Rectal smooth muscle tissue (tissue), 1 donor: ENCODE measurements around the gene MMP7.

Experiments used
- H3K27ac ChIP-seq: one replicate; pipeline ENCODE4 v1.7.0; 2013; ENCODE audit warnings: low read depth, low read length, inconsistent platforms
- H3K27me3 ChIP-seq: one replicate; pipeline ENCODE4 v1.7.0; 2013; ENCODE audit warnings: low read length; ENCODE audit not compliant: control insufficient read depth, insufficient read depth
- H3K36me3 ChIP-seq: one replicate; pipeline ENCODE4 v1.7.0; 2013; ENCODE audit warnings: low read length; ENCODE audit not compliant: control insufficient read depth, insufficient read depth
- H3K4me1 ChIP-seq: one replicate; pipeline ENCODE4 v1.7.0; 2013; ENCODE audit warnings: low read length; ENCODE audit not compliant: control insufficient read depth, insufficient read depth
- H3K4me3 ChIP-seq: one replicate; pipeline ENCODE4 v1.7.0; 2013; ENCODE audit warnings: low read length
- H3K9ac ChIP-seq: one replicate; pipeline ENCODE4 v1.7.0; 2013; ENCODE audit warnings: low read length

MMP7 gene

GRCh38 chr11:102528618-102529017 lies 1.9 kb downstream of the MMP7 start:
- Histone ChIP-seq H3K27ac (no peak overlapping the region), H3K9ac (no peak overlapping the region), H3K36me3 (no peaks in the 10 kb centered on the region), H3K4me1 (no peaks in the 10 kb centered on the region), H3K27me3 (no peaks in the 10 kb centered on the region), H3K4me3 (no peak overlapping the region)

GRCh38 chr11:102527684-102528083 lies 2.9 kb downstream of the MMP7 start:
- H3K9ac ChIP-seq, result no peak overlapping the region
- H3K4me1 ChIP-seq, result no peaks in the 10 kb centered on the region
- H3K36me3 ChIP-seq, result no peaks in the 10 kb centered on the region

GRCh38 chr11:102527041-102527440 lies 3.5 kb downstream of the MMP7 start:
- no peak overlapping the region for H3K27ac ChIP-seq

More at GRCh38 chr11:102527684-102528083, 2.9 kb downstream of the MMP7 start:
- no peak overlapping the region for H3K27ac ChIP-seq
- H3K4me3 ChIP-seq, result no peak overlapping the region
- H3K27me3 ChIP-seq, result no peaks in the 10 kb centered on the region

GRCh38 chr11:102523887-102524286 lies 6.7 kb downstream of the MMP7 start:
- H3K27ac ChIP-seq, result no peak overlapping the region
- H3K27me3 ChIP-seq, result no peaks in the 10 kb centered on the region
- no peaks in the 10 kb centered on the region for H3K4me1 ChIP-seq

More at GRCh38 chr11:102527041-102527440, 3.5 kb downstream of the MMP7 start:
- Histone ChIP-seq H3K36me3 (no peaks in the 10 kb centered on the region), H3K4me1 (no peaks in the 10 kb centered on the region), H3K27me3 (no peaks in the 10 kb centered on the region), H3K9ac (no peak overlapping the region), H3K4me3 (no peak overlapping the region)

GRCh38 chr11:102523189-102523570 lies 7.4 kb downstream of the MMP7 start:
- H3K36me3 ChIP-seq, result no peaks in the 10 kb centered on the region
- H3K27me3 ChIP-seq, result no peaks in the 10 kb centered on the region
- H3K4me3 ChIP-seq, result no peak overlapping the region
- no peak overlapping the region for H3K27ac ChIP-seq
- H3K9ac ChIP-seq, result no peak overlapping the region
- H3K4me1 ChIP-seq, result no peaks in the 10 kb centered on the region

More at GRCh38 chr11:102523887-102524286, 6.7 kb downstream of the MMP7 start:
- H3K4me3 ChIP-seq, result no peak overlapping the region
- no peaks in the 10 kb centered on the region for H3K36me3 ChIP-seq
- no peak overlapping the region for H3K9ac ChIP-seq

GRCh38 chr11:102522312-102523188 lies 8.0 kb downstream of the MMP7 start:
- H3K4me1 ChIP-seq, result no peaks in the 10 kb centered on the region
- no peak overlapping the region for H3K4me3 ChIP-seq
- no peak overlapping the region for H3K27ac ChIP-seq
- H3K9ac ChIP-seq, result no peak overlapping the region
- no peaks in the 10 kb centered on the region for H3K36me3 ChIP-seq
- no peaks in the 10 kb centered on the region for H3K27me3 ChIP-seq

GRCh38 chr11:102521121-102521520 lies 9.4 kb downstream of the MMP7 start:
- H3K27ac ChIP-seq, result no peak overlapping the region
- no peaks in the 10 kb centered on the region for H3K4me1 ChIP-seq
- no peaks in the 10 kb centered on the region for H3K36me3 ChIP-seq
- no peak overlapping the region for H3K4me3 ChIP-seq
- H3K9ac ChIP-seq, result no peak overlapping the region
- H3K27me3 ChIP-seq, result no peaks in the 10 kb centered on the region

GRCh38 chr11:102520514-102520913 lies 10.0 kb downstream of the MMP7 start:
- no peak overlapping the region for H3K4me3 ChIP-seq
- no peaks in the 10 kb centered on the region for H3K4me1 ChIP-seq
- no peaks in the 10 kb centered on the region for H3K27me3 ChIP-seq
- no peak overlapping the region for H3K27ac ChIP-seq
- H3K36me3 ChIP-seq, result no peaks in the 10 kb centered on the region
- H3K9ac ChIP-seq, result no peak overlapping the region

- Histone ChIP-seq H3K27me3 (no peaks in the 10 kb centered on the region), H3K4me1 (peaks cover 3% of the 10 kb centered on the region), H3K9ac (no peak overlapping the region), H3K27ac (no peak overlapping the region), H3K4me3 (no peak overlapping the region), H3K36me3 (no peaks in the 10 kb centered on the region)
Observed at GRCh38 chr11:102518296-102519094, 12.1 kb downstream of the MMP7 start.

GRCh38 chr11:102517670-102518069 lies 12.9 kb downstream of the MMP7 start:
- H3K27me3 ChIP-seq, result no peaks in the 10 kb centered on the region
- peaks cover 3% of the 10 kb centered on the region for H3K4me1 ChIP-seq
- H3K27ac ChIP-seq, result no peak overlapping the region
- H3K4me3 ChIP-seq, result no peak overlapping the region
- no peak overlapping the region for H3K9ac ChIP-seq
- H3K36me3 ChIP-seq, result no peaks in the 10 kb centered on the region

GRCh38 chr11:102516179-102516578 lies 14.4 kb downstream of the MMP7 start:
- Histone ChIP-seq H3K4me3 (no peak overlapping the region), H3K9ac (no peak overlapping the region), H3K27me3 (no peaks in the 10 kb centered on the region), H3K27ac (no peak overlapping the region), H3K36me3 (no peaks in the 10 kb centered on the region), H3K4me1 (peaks cover 3% of the 10 kb centered on the region)

GRCh38 chr11:102513869-102514268 lies 16.7 kb downstream of the MMP7 start:
- H3K9ac ChIP-seq, result no peak overlapping the region

More at GRCh38 chr11:102513869-102514268, 16.7 kb downstream of the MMP7 start:
- H3K36me3 ChIP-seq, result no peaks in the 10 kb centered on the region
- H3K27me3 ChIP-seq, result no peaks in the 10 kb centered on the region
- H3K4me3 ChIP-seq, result no peak overlapping the region
- H3K27ac ChIP-seq, result peak overlapping the region; percentile 45
- peaks cover 3% of the 10 kb centered on the region for H3K4me1 ChIP-seq
